OCI-M2 (cell line): ENCODE results near the gene CAPN1.
A peak's percentile ranks its signal among the peaks of the same experiment; 100 is the strongest.
"Not testable (repeated sequence)": the region's sequence is repeated elsewhere in the genome, so short reads cannot be mapped to it uniquely, and the experiment has no call there.

Experiments used
- DNase-seq: peaks from one replicate; lab custom pipeline; 2025; ENCODE audit not compliant: unreplicated experiment; lab: John Stamatoyannopoulos, UW

The CAPN1 gene

GRCh38 chr11:65159012-65159411 lies 22.7 kb upstream of the CAPN1 start:
- DNase-seq, result no peak

DNA sequence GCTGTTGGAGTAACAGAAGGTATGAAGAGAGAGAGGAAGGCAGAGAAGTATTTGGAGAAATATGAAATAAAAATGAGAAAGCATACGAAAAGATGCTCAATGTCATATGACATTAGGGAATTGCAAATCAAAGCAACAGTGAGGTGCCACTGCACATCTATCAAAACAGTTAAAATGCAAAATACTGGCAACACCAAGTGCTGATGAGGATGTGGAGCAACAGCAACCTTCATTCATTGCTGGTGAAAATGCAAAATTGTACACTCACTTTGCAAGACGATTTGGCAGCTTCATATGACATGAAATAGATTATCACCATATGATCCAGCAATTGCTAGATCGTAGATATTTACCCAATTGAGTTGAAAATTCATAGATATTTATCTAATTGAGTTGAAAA lies 21.1 kb upstream of the CAPN1 start:
- DNase-seq, result no peak

GRCh38 chr11:65163684-65164083 lies 18.0 kb upstream of the CAPN1 start:
- no peak for DNase-seq

GRCh38 chr11:65165410-65166317 lies 16.1 kb upstream of the CAPN1 start:
- no peak for DNase-seq

- DNase-seq, result no peak
These were observed 14.8 kb upstream of the CAPN1 start for GRCh38 chr11:65166893-65167292.

DNA sequence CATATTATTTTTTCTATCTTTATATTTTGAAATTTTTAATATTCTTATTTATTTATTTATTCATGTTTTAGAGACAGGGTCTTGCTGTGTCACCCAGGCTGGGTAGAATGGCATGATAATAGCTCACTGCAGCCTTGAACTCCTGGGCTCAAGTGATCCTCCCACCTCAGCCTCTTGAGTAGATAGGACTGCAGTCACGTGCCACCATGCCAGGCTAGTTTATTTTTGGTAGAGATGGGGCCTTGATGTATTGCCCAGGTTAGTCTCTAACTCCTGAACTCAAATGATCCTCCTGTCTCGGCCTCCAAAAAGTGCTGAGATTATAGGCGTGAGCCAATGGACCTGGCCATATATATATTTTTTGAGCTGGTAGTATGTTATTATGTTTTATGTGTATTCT lies 14.1 kb upstream of the CAPN1 start:
- no peak for DNase-seq

- DNase-seq, result peak; percentile 49
These were observed 12.5 kb upstream of the CAPN1 start for GRCh38 chr11:65169164-65169641.

DNA sequence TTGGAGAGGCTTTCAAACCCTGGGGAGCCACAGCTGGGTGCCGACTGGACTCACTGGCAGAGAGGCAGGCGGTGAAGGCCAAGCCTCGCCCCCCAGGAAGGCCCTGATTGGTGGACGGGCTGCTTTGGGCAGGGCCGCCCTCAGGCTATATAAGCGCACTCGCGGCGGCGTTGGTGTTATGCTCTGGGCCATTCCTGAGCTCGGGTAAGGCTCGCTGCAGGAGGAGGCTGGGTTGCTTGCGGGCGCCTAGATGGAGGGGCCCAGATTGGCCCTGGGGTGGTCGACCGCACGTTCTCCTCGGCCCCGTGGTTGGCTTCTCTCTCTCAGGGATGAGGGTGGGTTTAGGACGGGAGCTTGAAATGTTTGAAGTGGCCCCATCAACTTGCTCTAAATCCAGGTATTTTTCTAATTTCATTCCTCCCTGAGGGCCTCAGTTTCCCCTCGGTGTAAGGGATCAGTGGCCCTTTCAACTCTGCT lies 11.6 kb upstream of the CAPN1 start, which contains the start of gene SPDYC:
TSS of gene SPDYC (plus strand) at position 176 of the 477 bp plus-strand sequence. CDS start 1,125 bp downstream, outside the sequence.
- DNase-seq, result peak; percentile 71

- no peak for DNase-seq
These were observed 9.1 kb upstream of the CAPN1 start for GRCh38 chr11:65172600-65172999.

DNA sequence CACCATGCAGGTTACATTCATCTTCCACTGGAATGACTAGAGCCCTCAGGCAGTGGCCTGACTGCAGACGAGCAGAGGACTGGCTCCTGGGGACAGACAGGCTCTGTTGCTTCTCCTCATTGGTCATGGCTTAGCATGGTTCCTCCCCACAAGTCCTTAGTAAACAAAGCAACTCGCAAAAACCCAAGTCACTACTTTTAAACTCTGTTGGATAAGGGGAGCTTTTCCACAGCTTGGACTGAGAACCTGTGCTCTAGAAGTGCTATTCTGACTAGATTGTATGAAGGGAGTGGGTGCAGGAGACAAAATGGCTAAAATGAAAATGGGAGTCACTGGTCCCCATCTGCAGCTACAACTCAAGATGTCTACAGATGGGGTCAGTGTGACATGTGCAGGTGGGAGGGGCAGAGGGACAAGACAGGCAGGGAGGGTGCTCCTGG lies 7.1 kb upstream of the CAPN1 start:
- not testable (repeated sequence) for DNase-seq

DNA sequence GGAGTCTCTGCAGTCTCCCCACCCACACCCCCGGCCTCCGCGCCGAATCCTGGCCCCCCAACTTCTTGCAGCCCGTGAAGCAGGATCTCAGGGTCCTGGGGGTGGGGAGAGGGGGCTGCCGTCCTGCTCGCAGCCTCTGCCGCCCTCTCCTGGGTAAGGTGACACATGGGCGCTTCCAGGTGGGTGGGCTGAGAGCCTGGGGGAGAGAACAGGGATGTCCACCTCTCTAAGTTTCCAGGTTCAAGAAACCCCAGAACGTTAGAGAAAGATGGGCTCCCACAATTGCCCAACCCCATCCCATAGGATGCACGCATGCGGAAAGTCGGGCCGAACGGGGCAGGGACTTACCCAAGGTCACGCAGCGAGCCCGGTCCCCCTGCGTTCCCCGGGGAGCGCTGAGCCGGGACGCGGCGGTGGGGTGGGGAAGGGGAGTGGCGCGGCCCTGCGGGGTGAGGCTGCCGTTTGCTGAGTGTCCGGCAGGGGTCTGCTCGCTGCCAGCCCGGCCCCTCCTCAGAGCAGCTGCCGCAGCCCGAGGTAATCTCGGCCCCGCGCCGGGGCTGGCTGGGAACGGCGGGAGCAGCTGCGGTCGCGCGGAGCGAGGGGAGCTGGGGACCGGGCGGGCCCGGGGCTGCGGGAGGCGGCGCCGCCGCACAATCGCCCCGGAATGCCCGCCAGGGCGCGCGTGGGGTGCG lies 705 bp upstream of the CAPN1 start:
- no peak for DNase-seq

DNA sequence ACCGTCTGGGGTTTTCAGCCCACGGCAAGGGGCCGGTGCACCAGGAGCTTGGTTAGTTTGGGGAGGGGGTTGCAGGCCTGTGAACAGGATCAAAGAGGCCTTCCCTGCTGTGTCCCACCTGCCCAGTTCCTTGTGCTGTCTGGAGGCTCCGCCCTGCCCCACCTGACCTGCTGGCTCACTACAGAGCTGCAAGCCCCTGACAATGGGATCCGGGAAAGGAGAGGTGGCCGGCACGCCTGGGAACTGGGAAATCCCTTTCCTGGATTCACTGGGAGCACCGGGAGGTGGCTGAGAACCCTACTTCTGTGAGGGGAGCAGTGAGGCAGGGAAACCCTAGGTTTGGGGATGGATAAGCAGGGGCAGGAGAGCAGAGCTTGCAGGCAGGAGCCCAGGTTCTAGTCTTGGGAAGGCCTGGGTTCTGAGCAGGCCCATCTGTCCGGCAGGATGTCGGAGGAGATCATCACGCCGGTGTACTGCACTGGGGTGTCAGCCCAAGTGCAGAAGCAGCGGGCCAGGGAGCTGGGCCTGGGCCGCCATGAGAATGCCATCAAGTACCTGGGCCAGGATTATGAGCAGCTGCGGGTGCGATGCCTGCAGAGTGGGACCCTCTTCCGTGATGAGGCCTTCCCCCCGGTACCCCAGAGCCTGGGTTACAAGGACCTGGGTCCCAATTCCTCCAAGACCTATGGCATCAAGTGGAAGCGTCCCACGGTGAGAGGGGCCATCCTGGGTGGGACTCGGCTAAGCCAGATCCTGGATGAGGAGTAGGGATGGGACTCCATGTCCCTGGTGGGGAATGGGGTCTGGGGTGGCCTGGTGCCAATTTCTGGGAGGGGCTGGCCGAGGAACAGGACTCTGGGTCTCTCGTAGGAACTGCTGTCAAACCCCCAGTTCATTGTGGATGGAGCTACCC lies 786 bp downstream of the CAPN1 start:
- DNase-seq, result no peak

DNA sequence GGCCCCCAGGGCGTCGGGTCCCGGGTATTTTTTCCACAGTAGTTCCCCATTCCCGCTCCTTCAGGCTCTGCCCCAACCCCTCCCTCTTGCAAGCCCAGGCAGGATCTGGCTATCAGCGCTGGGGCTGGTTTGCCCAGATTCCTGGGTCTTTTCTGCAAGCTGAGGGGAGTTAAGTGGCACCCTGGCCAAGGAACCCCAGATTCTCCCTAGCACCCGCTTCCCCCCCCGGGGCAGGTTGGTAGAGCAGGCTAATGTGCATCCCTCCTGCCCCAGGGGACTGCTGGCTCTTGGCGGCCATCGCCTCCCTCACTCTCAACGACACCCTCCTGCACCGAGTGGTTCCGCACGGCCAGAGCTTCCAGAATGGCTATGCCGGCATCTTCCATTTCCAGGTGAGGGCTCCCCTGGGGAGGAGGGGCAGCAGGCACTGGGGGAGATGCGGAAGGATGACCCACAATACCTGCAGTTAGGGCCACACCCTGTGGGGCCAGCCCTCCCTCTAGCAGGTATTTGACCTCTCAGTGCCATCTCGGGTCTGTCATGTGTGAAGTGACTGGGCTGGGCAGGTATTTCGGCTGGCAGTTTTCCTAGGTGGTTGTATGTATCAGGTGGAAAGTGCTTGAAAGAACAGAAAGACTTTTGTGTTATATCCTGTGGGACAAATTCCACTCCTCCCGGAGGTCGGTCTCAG lies 1.6 kb downstream of the CAPN1 start:
- no peak for DNase-seq

DNA sequence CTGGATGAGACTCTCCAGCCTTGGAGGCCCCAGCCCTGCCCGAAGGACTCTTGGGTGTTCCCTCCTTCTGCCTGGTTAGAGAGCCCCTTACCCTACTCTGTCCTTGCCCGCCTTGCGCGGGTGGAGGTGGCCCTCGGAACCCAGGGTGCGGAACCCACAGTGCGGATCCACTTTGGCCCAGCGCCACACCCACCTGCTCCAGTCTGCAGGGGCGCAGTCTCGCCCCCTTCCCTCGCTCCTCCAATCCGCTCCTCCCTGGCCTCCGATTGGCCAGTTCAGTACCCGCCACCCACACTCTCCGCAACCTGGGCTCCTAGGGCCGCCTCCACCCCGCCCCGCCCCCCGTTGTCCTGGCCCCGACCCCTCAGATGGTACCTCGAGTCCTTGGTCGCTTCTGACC lies 2.4 kb downstream of the CAPN1 start:
- DNase-seq, result no peak

- no peak for DNase-seq
These were observed 3.4 kb downstream of the CAPN1 start for GRCh38 chr11:65185171-65185570.

GRCh38 chr11:65185869-65186341 lies 4.2 kb downstream of the CAPN1 start:
- DNase-seq, result no peak

GRCh38 chr11:65186701-65187100 lies 5.0 kb downstream of the CAPN1 start:
- DNase-seq, result no peak

DNA sequence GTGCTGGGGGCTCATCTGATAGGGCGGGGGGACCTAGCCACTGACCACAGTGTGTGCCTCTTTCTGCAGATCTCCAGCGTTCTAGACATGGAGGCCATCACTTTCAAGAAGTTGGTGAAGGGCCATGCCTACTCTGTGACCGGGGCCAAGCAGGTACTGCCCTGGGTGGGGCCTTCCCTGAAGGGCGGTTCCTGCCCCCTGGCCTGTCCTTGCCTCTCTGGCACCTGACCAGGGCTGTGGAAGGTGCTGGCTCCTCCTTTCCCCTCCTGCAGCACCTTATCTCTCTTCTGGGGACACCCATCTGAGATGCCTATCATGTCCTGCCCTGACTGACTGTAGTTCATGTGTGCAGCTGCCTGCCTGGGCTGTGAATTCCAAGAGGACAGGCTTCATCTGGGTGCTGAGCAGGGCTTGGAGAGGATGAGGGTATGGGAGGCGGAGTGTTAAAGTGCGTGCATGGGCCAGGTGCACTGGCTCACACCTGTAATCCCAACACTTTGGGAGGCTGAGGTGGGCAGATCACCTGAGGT lies 5.5 kb downstream of the CAPN1 start:
- no peak for DNase-seq

GRCh38 chr11:65187971-65188461 lies 6.3 kb downstream of the CAPN1 start:
- DNase-seq, result no peak

DNA sequence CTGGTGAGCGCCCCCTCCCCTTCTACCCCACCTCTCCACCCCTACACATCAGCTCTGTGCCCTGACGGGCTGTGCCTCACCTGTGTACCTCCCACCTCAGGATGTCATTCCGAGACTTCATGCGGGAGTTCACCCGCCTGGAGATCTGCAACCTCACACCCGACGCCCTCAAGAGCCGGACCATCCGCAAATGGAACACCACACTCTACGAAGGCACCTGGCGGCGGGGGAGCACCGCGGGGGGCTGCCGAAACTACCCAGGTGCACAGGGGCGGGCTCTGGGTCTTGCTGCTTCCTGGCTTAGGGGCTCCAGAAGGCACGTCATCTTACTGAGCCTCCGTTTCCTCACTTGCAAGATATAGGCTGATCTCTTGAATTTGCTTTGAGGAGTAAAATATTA lies 6.8 kb downstream of the CAPN1 start:
- no peak for DNase-seq
